GM12878 (cell line): ENCODE results near the gene TRIM69. TPM values are rescaled to one million over a fixed set of nuclear protein-coding genes. Genes with fewer than 3 reads are reported as not detected.
"Not testable (repeated sequence)": the region's sequence is repeated elsewhere in the genome, so short reads cannot be mapped to it uniquely, and the experiment has no call there.

Experiments
- ATAC-seq: fragments of 200-7000 bp; cut with Tn5 transposase; 3 replicates; pipeline ENCODE4 v1.9.1; 2020; ENCODE audit warnings: mild to moderate bottlenecking, moderate library complexity
- BruUV-seq: library from RNA; stranded (reverse); fragments of 400-500 nt; replicated peaks from 2 replicates; lab custom pipeline; 2021; lab: Mats Ljungman, UMichigan
- CTCF ChIA-PET: fragments of 300-600 bp; sonication (Branson Sonifier 250); formaldehyde crosslinking; extraction: SDS; loops from one replicate; lab custom pipeline; 2021; ENCODE audit warnings: inconsistent platforms; lab: Yijun Ruan, JAX
- POLR2A ChIA-PET: fragments of 350-600 bp; formaldehyde crosslinking; extraction: SDS; loops from one replicate; lab custom pipeline; 2021; ENCODE audit warnings: inconsistent platforms; lab: Charles Lee
- RAD21 ChIA-PET: fragments of 300-600 bp; sonication (Branson Sonifier 250); formaldehyde crosslinking; loops from one replicate; lab custom pipeline; 2023; ENCODE audit warnings: antibody characterized with exemption; ENCODE audit not compliant: unreplicated experiment; lab: Charles Lee
- SMC1A ChIA-PET: fragments of 300-600 bp; sonication (Branson Sonifier 250); formaldehyde crosslinking; loops from one replicate; lab custom pipeline; 2023; ENCODE audit not compliant: unreplicated experiment, uncharacterized antibody; lab: Charles Lee
- DNase-seq: peaks from one replicate; pipeline ENCODE4 v3.0.0-alpha.2; 2011; ENCODE audit warnings: low read depth, low spot score
- FAIRE-seq: peaks from 3 replicates; lab custom pipeline; 2011; peaks lifted over from hg19 to GRCh38; lab: Jason Lieb, UNC
- H2AFZ ChIP-seq: 2 replicates; pipeline ENCODE4 v1.6.0; 2011; ENCODE audit warnings: low read depth, low read length, control low read depth; ENCODE audit not compliant: control insufficient read depth
- H3K27ac ChIP-seq: 2 replicates; pipeline ENCODE4 v1.5.1; 2011; ENCODE audit warnings: control low read depth; ENCODE audit not compliant: control insufficient read depth, insufficient read depth
- H3K27me3 ChIP-seq, 2 experiments: replicated peaks in 1 of 2; 2 replicates each; pipeline versions ENCODE4 v1.6.0 to v1.6.1; 2011; ENCODE audit warnings: low read length in 1 of 2; ENCODE audit not compliant: control insufficient read depth in 2 of 2, insufficient read depth in 2 of 2
- H3K36me3 ChIP-seq, 2 experiments: 2 replicates each; pipeline ENCODE4 v1.5.1; 2011; ENCODE audit warnings: low read length in 1 of 2; ENCODE audit not compliant: control insufficient read depth in 2 of 2, insufficient read depth in 2 of 2
- H3K4me1 ChIP-seq: 2 replicates; pipeline ENCODE4 v1.6.1; 2011; ENCODE audit warnings: mild to moderate bottlenecking, low read length, moderate library complexity, mixed read lengths; ENCODE audit not compliant: control insufficient read depth, insufficient read depth
- H3K4me2 ChIP-seq: 2 replicates; pipeline ENCODE4 v1.6.0; 2011; ENCODE audit warnings: control low read depth; ENCODE audit not compliant: control insufficient read depth, insufficient read depth
- H3K4me3 ChIP-seq: fragments of 200-600 bp; sonication (generic); 2 replicates; pipeline ENCODE4 v1.5.1; 2016
- H3K79me2 ChIP-seq: 2 replicates; pipeline ENCODE4 v1.6.0; 2011; ENCODE audit warnings: low read length; ENCODE audit not compliant: control insufficient read depth, insufficient read depth
- H3K9ac ChIP-seq: 2 replicates; pipeline ENCODE4 v1.8.0; 2011; ENCODE audit warnings: low read length, control low read depth, mixed read lengths; ENCODE audit not compliant: control insufficient read depth, insufficient read depth
- H3K9me3 ChIP-seq: replicated peaks from 3 replicates; pipeline ENCODE4 v1.5.1; 2011; ENCODE audit warnings: mild to moderate bottlenecking, low read length; ENCODE audit not compliant: control insufficient read depth, insufficient read depth
- H4K20me1 ChIP-seq: 2 replicates; pipeline ENCODE4 v1.6.0; 2011; ENCODE audit not compliant: control insufficient read depth, insufficient read depth
- BCL3 ChIP-seq: IDR thresholded peaks from 2 replicates; pipeline ENCODE4 v1.6.1; 2011; ENCODE audit warnings: borderline replicate concordance, low read depth, mild to moderate bottlenecking, moderate library complexity, low read length; ENCODE audit not compliant: insufficient read depth, poor library complexity, severe bottlenecking
- CBFB ChIP-seq: IDR thresholded peaks from 2 replicates; pipeline ENCODE4 v1.6.1; 2016; ENCODE audit warnings: antibody characterized with exemption, low read depth
- EED ChIP-seq: sonication (generic); IDR thresholded peaks from 2 replicates; pipeline ENCODE4 v1.6.1; 2016; ENCODE audit warnings: antibody characterized with exemption, low read depth
- POLR2A ChIP-seq: IDR thresholded peaks from 2 replicates; pipeline ENCODE4 v1.6.1; 2011; ENCODE audit warnings: low read depth, mild to moderate bottlenecking, low read length
- POLR2AphosphoS2 ChIP-seq: IDR thresholded peaks from 2 replicates; pipeline ENCODE4 v1.6.1; 2011; ENCODE audit warnings: low read depth, mild to moderate bottlenecking, low read length, improper control_type of control experiment, moderate library complexity
- POLR2AphosphoS5 ChIP-seq: IDR thresholded peaks from 2 replicates; pipeline ENCODE4 v1.6.1; 2011; ENCODE audit warnings: mild to moderate bottlenecking, low read length, inconsistent platforms
- SMARCA5 ChIP-seq: fragments of 450-650 bp; IDR thresholded peaks from 2 replicates; pipeline ENCODE4 v1.6.1; 2017; ENCODE audit warnings: mild to moderate bottlenecking
- TARDBP ChIP-seq: IDR thresholded peaks from 2 replicates; pipeline ENCODE4 v1.6.1; 2016; ENCODE audit warnings: borderline replicate concordance
- ZBTB11 ChIP-seq: fragments of 450-650 bp; formaldehyde crosslinking; IDR thresholded peaks from 2 replicates; pipeline ENCODE4 v1.5.0; 2022; ENCODE audit warnings: mild to moderate bottlenecking, missing genetic modification characterization
- ZNF24 ChIP-seq: fragments of 450-650 bp; IDR thresholded peaks from 2 replicates; pipeline ENCODE4 v1.6.1; 2017; ENCODE audit warnings: antibody characterized with exemption, mild to moderate bottlenecking
- WGBS: methylation state at CpG from one replicate; pipeline ENCODE4 v1.1.6; 2016; ENCODE audit warnings: low lambda C conversion rate; ENCODE audit not compliant: insufficient replicate concordance, insufficient coverage; ENCODE audit errors: missing lambda C conversion rate; 5-methylcytosine and 5-hydroxymethylcytosine counted together
- in situ Hi-C: fragments of 300-500 bp; cut with MboI; formaldehyde crosslinking; loops from 9 replicates; pipeline ENCODE4 v1.14.3; 2018; ENCODE audit warnings: mixed read lengths
- intact Hi-C: fragments of 100-400 bp; cut with micrococcal nuclease; formaldehyde crosslinking; loops from one replicate; pipeline ENCODE4 v1.14.2; 2022; ENCODE audit not compliant: unreplicated experiment
- polyA plus RNA-seq, 11 experiments: library from polyadenylated mRNA; depleted of rRNA in 4 of 11; unstranded in 6 of 11; stranded (reverse) in 5 of 11; fragments of >200 nt; fragmentation: Nextera tagmentation in 4 of 11; fragmentation: Illumina TruSeq in 1 of 11; extraction: Ambion mirVana in 4 of 11; extraction: Trizol in 1 of 11; gene quantifications; 1 replicate in 1 of 11; 2 replicates in 10 of 11; pipeline versions ENCODE4 v1.2.1 to v1.2.3, GENCODE V29; 2011 to 2016; ENCODE audit warnings: inconsistent platforms in 2 of 11, missing spikeins in 2 of 11, low read depth in 1 of 11
- total RNA-seq, 4 experiments: library from RNA; depleted of rRNA in 3 of 4; stranded (reverse); fragments of >200 nt in 3 of 4; fragmentation: Illumina TruSeq in 1 of 4; extraction: Trizol in 1 of 4; gene quantifications; 2 replicates each; pipeline versions ENCODE4 v1.2.1 to v1.2.3, GENCODE V29; 2013 to 2021

Gene TRIM69
- total and polyA plus RNA-seq, 10 of the 15 experiments (the other 5 are each of a cell fraction or from before 2014, with no cell fraction given) = 11.2 to 52.7 (median 37.8) TPM

GRCh38 chr15:44720000-44720435 is 16.3 kb upstream of the TRIM69 start:
- in situ Hi-C loops (loop anchor here (10.0 kb wide), 1 partner anchor 925 kb away; the partner anchor contains the start of gene SERF2), intact Hi-C loops (loop anchor here (5.0 kb wide), 1 partner anchor 973 kb away; the partner anchor contains the start of gene PDIA3)
- ChIA-PET SMC1A (interaction anchor here (0.9 to 19.0 kb wide), 3 partner anchors 11 to 121 kb away, joined by 3 to 637 read pairs (median 87); partner anchors contain the start of genes SPG11 and TRIM69), RAD21 (interaction anchor here (2.5 to 19.7 kb wide), 3 partner anchors 6 to 56 kb away, joined by 10 to 653 read pairs (median 653); partner anchors contain the start of genes B2M, PATL2, SPG11 and TRIM69), POLR2A (interaction anchor here (7.3 to 24.8 kb wide), 3 partner anchors 8 to 55 kb away, joined by 79 to 718 read pairs (median 255); partner anchors contain the start of genes B2M, PATL2, SPG11 and TRIM69), CTCF (interaction anchor here (1.7 to 3.5 kb wide), 3 partner anchors 8 to 57 kb away, joined by 15 to 37 read pairs (median 29); partner anchors contain the start of genes B2M, PATL2, SPG11 and TRIM69)
- peak; percentile 19; the same call in 1 of the 2 replicates for TF ChIP-seq CBFB
- 0 out of 2 replicates have a peak, but pooled peaks have one; percentile 38 for TF ChIP-seq ZNF24
- peak; percentile 41; the same call in 1 of the 2 replicates for TF ChIP-seq POLR2A
- TF ChIP-seq BCL3 = peak; percentile 69
- TF ChIP-seq POLR2AphosphoS2 = peak; percentile 27; the same call in 1 of the 2 replicates
- 0 out of 2 replicates have a peak, but pooled peaks have one; percentile 14 for TF ChIP-seq TARDBP
- TF ChIP-seq EED = 0 out of 2 replicates have a peak, but pooled peaks have one; percentile 1
- TF ChIP-seq SMARCA5 = 0 out of 2 replicates have a peak, but pooled peaks have one; percentile 47
- peak; percentile 68 for TF ChIP-seq POLR2AphosphoS5
- TF ChIP-seq ZBTB11 = 0 out of 2 replicates have a peak, but pooled peaks have one; percentile 14
- Histone ChIP-seq H3K79me2 (peaks cover 59% of the 10 kb centered on the region), H3K36me3 (peaks cover 19 to 39% of the 10 kb centered on the region in 2 experiments), H4K20me1 (peaks cover 17% of the 10 kb centered on the region), H3K4me1 (peaks cover 80% of the 10 kb centered on the region), H3K4me2 (0 out of 2 replicates have a peak overlapping the region, but pooled peaks have one; percentile 51), H3K27ac (peak overlapping the region; percentile 83)
- H3K27me3 ChIP-seq, H2AFZ ChIP-seq, ATAC-seq, BruUV-seq, DNase-seq, FAIRE-seq, H3K9ac ChIP-seq, H3K9me3 ChIP-seq, H3K4me3 ChIP-seq: not testable (repeated sequence)
- WGBS = 71% methylated on average over 8 of the region's 8 CpGs
